Stimulated activated CD4-positive, alpha-beta T cell treated with anti-CD3 and anti-CD28 coated beads, Interleukin-12 subunit alpha, Interleukin-12 subunit beta, amount 100 ng/mL, for 4 hours (primary cell): ENCODE results near the gene GK2.

Experiments used
- DNase-seq: peaks from one replicate; pipeline ENCODE4 v3.0.0-alpha.2; 2020

The GK2 gene

GRCh38 chr4:79381161-79381560 is 26.9 kb downstream of the GK2 start:
- DNase-seq: no peak

- no peak for DNase-seq
Measured at GRCh38 chr4:79370026-79370425, 38.0 kb downstream of the GK2 start.

- no peak for DNase-seq
Measured at GRCh38 chr4:79367096-79367495, 40.9 kb downstream of the GK2 start.

GRCh38 chr4:79366422-79366821 is 41.6 kb downstream of the GK2 start:
- DNase-seq: no peak

GRCh38 chr4:79364061-79364460 is 44.0 kb downstream of the GK2 start:
- DNase-seq: no peak

- DNase-seq: no peak
Measured at GRCh38 chr4:79362626-79363025, 45.4 kb downstream of the GK2 start.

GRCh38 chr4:79360006-79360405 is 48.0 kb downstream of the GK2 start:
- DNase-seq: no peak

- DNase-seq: no peak
Measured at GRCh38 chr4:79358438-79358837, 49.6 kb downstream of the GK2 start.

- DNase-seq: no peak
Measured at GRCh38 chr4:79357365-79357764, 50.7 kb downstream of the GK2 start.
